HG03097 (cell line): ENCODE results near the gene MT1X.
"Not testable (repeated sequence)": the region's sequence is repeated elsewhere in the genome, so short reads cannot be mapped to it uniquely, and the experiment has no call there.

Experiments
- ATAC-seq: cut with Tn5 transposase; IDR thresholded peaks from one replicate; pipeline ENCODE4 v1.9.1; 2021; ENCODE audit not compliant: unreplicated experiment, low FRiP score

The MT1X gene

DNA sequence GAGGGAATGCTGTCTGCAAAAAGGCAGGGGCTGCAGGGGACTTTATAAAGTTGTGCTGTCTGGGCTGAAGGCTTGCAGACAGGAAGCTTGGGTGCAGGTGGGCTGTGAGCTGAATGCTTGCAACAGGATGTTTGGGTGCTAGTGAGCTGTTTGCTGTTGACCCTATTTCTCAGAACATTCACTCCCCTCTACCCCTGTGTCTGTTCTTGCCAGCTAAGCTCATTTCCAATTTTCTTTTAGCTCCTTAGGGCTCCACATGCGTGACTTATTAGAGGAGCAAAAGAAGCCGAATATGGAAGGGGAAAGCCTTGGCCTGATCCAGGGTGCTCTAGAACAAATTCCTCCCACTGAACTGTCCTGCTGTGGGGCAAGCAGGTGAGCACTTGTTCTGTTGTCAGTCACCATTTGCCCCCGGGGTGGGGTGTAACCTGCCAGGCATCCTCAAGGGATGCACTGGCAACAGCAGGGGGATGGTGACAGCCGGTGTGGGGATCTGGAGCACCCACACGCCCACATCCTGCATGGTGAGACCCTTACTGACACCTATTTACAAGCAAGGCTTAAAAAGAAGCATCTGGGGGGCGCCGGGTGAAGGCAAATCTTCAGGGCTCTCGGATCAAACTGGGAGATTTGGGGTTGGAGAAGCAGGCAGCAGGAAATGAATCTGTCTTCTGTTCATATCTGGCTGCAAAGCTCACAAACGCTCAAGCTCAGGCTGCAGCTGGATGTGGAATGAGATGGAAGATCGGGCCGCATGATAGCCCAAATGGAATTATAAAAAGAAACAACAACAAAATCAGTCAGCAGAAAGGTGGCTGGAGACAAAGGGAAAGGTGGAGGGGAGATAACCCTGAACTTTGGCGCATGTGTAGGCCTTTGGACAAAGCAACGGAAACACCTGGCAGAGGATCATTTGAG, 26.5 kb downstream of the MT1X start:
- no peak for ATAC-seq

DNA sequence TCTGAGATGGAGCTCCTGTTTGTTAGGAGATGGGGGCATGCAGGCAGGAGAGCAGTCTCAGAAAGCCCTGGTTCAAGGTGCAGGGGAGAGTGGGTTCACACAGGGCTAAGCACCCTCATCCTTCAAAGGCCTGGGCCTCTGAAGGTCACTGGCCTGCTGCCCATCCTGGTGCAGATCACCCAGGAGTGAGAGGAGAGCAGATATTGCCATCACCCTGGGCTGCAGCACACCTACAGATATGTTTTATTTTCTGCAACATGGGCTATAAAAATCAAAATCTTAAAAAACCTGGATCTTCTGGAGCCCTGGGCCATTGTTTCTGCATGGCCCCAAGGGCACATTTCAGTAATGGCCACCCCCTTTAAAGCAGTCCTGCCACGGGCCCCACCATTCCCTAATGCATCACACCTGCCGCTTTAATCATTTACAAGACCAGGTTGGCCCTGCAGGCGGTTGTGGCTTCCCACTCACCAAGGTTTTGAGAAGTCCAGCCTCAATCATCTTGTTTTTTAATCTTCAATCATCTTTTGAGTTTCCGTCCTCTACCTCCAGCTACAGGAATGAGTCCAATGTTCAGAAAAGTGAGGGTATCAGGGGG, 27.3 kb downstream of the MT1X start:
- no peak for ATAC-seq

DNA sequence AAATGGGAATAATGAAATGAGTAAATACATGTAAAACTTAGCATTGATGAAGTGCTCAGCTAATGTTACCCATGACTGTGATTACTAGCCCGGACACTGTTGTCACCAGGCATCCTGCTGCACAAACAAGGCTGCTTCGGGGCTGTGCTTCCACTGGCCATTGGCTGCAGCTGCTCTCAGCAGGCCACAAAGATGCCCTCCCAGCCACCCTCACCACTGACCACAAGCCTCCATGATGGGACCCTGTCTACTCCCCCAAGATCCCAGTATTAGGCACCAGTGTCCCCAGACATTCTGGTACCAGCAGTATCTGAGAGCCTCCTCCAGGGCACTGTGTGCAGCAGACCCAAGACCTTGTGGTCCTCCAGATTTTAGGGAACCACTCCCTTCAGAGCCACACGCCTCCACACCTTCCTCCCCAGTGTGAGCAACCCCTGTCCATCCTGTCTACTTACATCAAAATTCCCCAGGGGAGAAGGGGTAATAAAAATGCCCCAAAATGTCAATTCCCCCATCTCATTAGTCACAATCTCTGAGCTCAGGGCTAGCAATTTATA, 28.0 kb downstream of the MT1X start:
- no peak for ATAC-seq

DNA sequence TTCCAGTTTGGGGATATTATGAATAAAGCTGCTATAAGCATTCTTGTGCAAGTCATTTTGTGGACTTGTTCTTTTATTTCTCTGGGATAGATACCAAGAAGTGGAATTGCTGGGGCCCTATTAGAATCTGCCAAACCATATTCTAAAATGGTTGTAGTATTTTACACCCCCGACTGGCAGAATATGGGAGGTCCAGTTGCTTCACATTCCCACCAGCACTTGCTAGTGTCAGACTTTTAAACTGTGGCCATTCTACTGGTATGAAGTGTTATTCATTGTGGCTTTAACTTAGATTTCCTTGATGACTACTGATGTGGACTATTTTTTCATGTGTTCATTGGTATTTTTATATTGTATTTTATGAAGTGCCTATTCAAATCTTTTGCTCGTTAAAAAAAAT, 29.6 kb downstream of the MT1X start:
- ATAC-seq = no peak

DNA sequence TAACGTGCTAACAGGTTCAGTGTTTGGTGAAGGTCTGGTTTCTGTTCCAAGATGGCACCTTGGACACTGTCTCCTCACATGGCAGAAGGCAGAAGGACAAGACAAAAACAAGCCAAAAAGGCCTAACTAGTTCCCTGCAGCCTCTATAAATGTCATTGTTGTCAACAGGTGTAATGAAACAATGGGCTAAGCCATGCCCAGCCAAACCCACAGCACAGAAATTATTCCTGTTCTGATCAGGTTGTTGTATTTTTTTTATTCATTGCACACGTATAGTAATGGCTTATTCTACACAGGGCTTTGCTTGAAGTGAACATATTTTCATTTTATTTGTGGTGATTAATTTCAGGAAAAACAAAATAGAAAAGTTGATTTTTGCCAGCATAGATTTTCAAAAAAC, 31.5 kb downstream of the MT1X start:
- no peak for ATAC-seq

DNA sequence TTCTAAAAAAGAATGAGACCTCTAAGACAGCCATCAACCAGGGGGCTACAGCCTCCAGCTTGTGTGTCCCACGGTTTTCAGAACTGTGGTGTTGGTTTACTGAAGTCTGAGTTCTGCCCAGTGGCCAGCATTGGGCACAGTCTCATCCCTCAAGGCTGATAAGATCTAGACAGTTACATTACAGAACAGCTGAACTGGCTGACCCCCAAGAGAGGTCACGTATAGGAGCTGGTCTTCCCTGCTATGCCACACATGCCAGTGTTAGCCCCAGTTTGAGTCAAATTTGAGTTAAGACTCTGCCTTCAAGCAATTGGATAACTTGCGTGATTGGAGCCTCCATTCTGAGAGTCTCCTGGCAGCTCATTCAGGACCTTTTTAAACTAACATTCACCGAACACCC, 32.9 kb downstream of the MT1X start:
- ATAC-seq = no peak

DNA sequence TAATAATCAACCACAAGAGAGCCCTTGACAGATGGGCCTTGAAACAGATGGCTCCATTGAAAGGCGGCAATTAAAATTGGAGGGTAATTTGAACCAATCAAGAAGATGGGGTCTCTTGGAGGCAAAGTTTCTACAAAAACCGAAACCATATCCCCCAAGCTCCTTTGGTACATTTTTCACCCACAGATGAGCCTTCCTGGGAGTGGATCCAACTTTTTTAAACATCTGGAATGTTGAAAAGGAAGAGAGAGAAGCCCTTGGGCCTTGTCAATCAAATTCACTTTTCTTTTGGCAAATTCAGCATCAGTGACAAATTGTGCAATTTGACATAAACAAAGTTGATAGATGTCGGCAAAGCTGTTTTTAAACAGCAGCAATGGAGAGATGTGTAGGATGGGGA, 34.5 kb downstream of the MT1X start:
- ATAC-seq = no peak

DNA sequence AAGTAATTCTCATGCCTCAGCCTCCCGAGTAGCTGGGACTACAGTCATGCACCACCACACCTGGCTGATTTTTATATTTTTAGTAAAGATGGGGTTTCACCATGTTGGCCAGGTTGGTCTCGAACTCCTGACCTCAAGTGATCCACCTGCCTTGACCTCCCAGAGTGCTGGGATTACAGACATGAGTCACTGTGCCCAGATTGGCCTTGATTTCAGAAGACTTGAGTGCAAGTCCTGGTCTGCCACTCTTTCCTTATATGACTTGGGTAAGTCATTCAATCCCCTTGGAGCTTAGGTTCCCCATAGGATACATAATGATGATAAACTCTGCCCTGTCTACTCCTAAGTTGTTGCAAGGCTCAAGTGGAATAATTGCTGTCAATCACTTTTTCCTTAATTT, 35.3 kb downstream of the MT1X start:
- ATAC-seq = not testable (repeated sequence)

DNA sequence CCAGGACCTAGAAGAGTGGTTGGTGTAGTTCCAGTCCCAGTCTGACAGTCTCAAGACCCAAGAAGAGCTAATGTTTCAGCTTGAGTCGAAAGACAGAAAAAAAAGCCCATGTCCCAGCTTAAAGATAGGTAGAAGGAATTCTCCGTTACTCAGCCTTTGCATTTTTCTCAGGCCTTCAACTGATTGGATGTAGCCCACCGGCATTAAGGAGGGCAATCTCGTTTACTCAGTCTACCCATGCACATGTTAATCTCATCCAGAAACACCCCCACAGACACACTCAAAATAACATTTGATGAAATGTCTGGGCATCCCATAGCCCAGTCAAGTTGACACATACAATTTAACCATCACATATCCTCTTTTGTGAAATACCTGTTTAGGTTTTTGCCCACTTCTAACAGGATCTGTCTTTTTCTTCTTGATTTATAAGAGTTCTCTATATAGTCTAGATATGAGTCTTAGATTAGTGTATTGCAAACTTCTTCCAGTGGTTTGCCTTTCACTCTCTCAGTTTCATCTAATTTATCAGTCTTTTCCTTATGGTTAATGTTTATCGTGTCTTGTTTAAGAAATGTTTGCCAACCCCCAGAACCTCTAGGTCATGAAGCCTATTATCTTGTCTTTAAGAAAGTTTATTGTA, 40.1 kb downstream of the MT1X start:
- ATAC-seq = no peak

DNA sequence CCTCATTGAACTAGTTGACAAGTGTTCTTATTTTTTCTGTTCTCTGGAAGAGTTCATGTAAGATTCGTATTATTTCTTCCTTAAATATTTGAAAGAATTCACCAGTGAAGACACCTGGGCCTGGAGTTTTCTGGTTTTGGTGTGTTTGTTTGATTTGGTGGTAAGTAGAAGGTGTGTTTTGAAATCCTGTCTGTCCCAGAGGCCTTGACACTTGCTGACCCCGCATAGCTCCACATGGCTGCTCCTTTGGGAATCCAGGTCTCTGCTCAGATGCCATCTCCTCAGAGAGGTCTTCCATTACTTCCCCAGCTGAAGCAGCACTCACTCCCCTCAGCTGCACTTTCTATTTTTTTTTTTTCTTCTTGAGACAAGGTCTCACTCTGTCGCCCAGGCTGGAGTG, 41.9 kb downstream of the MT1X start:
- no peak for ATAC-seq

DNA sequence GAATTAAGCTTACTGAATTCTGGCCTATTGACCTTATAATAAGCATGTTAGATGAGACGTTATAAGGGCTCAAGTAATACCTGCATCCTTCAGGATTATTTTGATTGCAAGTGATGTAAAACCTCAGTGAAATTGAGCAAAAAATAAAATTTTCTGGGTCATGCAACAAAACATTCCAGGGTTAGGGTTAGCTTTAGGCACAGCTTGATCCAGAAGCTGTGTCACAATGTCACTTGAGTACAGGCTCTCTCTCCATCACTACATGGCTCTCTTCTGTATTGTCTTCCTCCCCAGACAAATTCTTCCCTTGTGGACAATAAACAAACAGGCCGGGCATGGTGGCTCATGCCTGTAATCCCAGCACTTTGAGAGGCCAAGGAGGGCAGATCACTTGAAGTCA, 44.0 kb downstream of the MT1X start:
- ATAC-seq = no peak

DNA sequence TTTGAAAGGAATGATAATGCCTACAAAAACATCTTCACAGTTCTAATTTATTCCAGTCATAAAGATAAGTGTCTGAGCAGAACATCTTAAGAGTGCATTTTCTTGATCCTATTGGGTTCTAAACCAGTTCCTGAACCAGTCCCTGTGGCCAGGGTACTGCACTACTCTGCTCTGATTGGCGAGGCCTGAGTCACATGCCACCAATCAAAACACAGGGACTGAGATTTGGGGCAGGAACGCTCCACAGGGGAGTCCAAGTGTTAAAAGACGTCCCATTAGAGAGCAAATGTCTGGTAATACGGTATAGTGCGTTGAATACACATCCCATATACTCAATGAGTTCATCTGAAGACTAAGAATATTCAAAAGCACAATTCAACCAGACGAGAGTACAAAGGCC, 44.7 kb downstream of the MT1X start:
- ATAC-seq = no peak

DNA sequence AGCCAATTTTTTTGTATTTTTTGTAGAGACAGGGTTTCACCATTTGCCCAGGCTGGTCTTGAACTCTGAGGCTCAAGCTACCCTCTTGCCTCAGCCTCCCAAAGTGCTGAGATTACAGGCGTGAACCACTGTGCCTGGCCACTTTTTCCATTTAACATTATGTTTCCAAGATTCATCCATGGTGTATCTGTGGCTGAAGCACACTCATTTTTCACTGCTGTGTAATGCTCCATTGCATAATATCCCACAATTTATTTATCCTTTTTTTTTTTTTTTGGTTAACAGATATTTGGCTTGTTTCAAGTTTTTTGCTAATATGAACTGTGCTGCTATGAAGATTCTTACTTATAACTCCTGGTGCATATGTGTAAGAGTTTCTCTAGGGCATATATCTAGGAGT, 45.8 kb downstream of the MT1X start:
- ATAC-seq = no peak

DNA sequence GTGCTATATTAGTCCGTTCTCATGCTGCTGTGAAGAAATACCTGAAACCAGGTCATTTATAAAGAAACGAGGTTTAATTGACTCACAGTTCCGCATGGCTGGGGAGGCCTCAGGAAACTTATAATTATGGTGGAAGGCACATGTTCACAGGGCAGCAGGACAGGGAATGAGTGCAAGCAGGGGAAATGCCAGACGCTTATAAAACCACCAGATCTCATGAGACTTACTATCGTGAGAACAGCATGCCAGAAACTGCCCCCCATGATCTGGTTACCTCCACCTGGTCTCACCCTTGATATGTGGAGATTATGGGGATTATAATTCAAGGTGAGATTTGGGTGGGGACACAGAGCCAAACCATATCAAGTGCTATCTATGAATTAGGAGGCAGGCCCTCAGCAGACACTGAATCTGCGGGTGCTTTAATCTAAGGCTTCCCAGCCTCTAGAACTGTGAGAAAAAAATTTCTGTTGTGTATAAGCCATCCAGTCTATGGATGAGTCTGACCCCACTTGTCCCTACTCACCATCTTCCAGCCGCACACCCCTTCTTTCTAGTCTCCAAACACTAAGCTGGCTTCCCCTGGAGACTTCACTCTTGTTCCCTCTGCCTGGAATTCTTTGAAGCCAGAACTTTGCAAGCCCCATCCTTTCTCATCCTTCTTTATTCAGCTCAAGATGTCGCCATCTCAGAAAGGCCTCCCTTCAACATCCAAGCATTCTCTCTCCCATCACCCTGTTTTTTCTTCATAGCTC, 46.9 kb downstream of the MT1X start:
- no peak for ATAC-seq

DNA sequence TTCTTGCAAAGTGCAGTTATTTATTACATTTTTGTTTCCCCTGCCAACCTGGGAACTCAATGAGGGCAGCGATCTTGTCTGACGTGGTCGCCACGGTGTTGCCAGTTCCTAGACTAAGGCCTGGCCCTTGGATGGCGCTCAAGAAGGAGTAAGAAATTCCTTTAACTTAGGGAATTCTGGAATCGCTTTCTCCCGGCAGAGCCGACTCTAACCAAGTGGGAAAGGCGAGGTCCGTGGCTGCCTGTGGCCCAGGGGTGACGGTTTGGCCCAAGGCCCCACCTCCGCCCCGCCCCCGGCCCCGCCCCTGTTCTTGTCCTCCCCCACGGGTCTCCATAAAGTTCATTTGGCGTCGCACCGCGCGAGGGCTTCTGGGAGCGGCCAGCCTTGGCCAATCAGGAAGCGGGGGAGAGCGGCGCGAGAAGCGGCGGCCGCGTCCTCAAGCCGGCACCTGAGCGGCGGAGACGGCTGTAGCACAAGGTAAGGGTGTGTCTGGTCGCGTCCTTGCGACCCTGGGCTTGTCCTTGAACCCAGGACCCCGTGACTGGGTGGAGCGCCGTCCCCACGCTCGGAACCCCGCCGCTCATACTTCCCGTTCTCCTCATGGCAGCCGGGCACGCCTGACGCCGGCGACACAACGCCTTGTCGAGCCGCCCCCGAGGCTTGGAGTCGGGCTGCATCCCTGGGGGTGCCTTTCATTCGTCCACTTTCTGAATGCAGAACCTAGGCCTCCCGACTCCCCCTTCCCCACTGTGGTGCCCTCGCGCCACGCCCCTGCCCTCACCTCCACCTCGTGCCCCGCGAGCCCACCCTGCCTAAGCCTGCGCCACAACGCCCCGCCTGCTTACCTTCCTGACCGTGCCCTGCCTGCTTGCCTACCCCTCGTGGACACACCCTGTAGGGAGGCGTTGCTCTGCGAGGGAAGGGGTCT, 47.7 kb downstream of the MT1X start, which contains the start of gene NUP93:
Gene NUP93 (plus strand): TSS at position 395 of the 928 bp plus-strand sequence. CDS start 18,119 bp downstream, outside the sequence.
- ATAC-seq = peak; percentile 68

DNA sequence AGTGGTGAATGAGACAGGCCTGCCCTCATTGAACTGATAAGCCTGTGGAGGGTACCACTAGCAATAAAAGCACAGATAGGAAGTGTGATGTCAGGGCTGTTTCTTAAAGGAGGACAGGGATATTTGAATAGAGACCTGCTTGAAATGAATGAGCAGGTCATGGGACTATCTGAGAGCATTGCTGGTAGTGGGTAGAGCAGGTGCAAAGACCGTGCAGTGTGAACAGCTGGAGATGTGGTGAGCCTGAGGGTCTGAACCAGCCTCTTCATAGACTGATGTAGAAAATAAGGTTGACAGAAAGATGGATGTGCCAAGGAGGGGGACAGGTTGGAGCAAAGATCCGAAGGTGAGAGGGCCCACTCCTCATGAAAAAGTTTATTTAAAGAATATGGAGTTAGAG, 50.1 kb downstream of the MT1X start:
- peak; percentile 29 for ATAC-seq

DNA sequence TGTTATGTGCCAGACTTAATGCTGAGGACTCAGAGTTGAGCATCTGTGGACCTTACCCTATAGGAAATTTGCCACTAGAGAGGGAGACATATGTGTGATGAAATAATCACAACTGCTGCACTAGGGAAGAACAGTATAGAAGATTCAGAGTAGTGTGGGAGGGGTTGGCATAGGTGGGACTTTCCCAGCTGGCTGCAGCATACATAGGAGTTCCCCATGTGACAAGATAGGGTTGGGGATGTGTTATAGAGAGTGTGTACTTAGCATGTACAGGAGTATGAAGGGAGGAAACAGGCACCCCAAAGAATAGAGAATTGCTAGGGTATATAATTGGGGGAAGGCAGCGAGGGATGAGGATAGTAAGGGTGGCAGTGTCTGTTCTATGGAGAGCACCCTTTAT, 50.6 kb downstream of the MT1X start:
- ATAC-seq = no peak
